ENCODE results near the gene WDR81. TPM values are rescaled to one million over a fixed set of nuclear protein-coding genes. Genes with fewer than 3 reads are reported as not detected.
A peak's percentile ranks its signal among the peaks of the same experiment; 100 is the strongest.
"Not testable (repeated sequence)": the region's sequence is repeated elsewhere in the genome, so short reads cannot be mapped to it uniquely, and the experiment has no call there.

WDR81 gene
- total RNA-seq, 4 donors from 2014 or later: 12.5 to 33.8 (median 21.1) TPM

- no peaks in the 10 kb centered on the region for H3K36me3 ChIP-seq
- TF ChIP-seq POLR2A (IDR thresholded peaks at IDR 0.05) (peak in 2 of 4 donors; percentile 25 to 29), CTCF (IDR thresholded peaks at IDR 0.05) (no peak)
- peak overlapping the region in 2 of 4 donors; percentile 40 to 61 for H3K4me3 ChIP-seq
- H3K27me3 ChIP-seq: no peaks in the 10 kb centered on the region
- H3K27ac ChIP-seq: peak overlapping the region; percentile 78 to 89 (median 86)
- no peaks in the 10 kb centered on the region for H3K9me3 ChIP-seq
- intact Hi-C loops (cut with DNase I): no loop called here
- 0 to 5% methylated on average over 3 to 6 of the region's 11 CpGs for WGBS, 2 donors
- H3K4me1 ChIP-seq: peaks cover 35 to 80% (median 56%) of the 10 kb centered on the region in 3 donors
- DNase-seq: no peak
Observed at GRCh38 chr17:1764284-1764683, 39.8 kb downstream of the WDR81 start.

GRCh38 chr17:1764705-1765104 lies 40.2 kb downstream of the WDR81 start:
- intact Hi-C loops (cut with DNase I): not testable (repeated sequence)
- 72 to 84% methylated on average over 7 of the region's 7 CpGs for WGBS, 2 donors
- peaks cover 39 to 80% (median 57%) of the 10 kb centered on the region in 3 donors for H3K4me1 ChIP-seq

GRCh38 chr17:1765576-1765975 lies 41.1 kb downstream of the WDR81 start:
- Histone ChIP-seq H3K27ac (peak overlapping the region in 2 of 4 donors; percentile 84 to 88), H3K4me1 (peaks cover 44 to 80% (median 60%) of the 10 kb centered on the region in 3 donors), H3K9me3 (no peaks in the 10 kb centered on the region), H3K27me3 (no peaks in the 10 kb centered on the region), H3K36me3 (no peaks in the 10 kb centered on the region), H3K4me3 (no peak overlapping the region)
- TF ChIP-seq POLR2A (IDR thresholded peaks at IDR 0.05) (no peak), CTCF (IDR thresholded peaks at IDR 0.05) (no peak)
- DNase-seq: no peak
- whole genome bisulfite sequencing, 2 donors: 85 to 100% methylated on average over 2 to 3 of the region's 3 CpGs
- intact Hi-C loops (cut with DNase I): no loop called here

More at GRCh38 chr17:1764705-1765104, 40.2 kb downstream of the WDR81 start:
- H3K36me3 ChIP-seq, H3K9me3 ChIP-seq, H3K27me3 ChIP-seq, DNase-seq: not testable (repeated sequence)
- H3K27ac ChIP-seq: peak overlapping the region; percentile 78 to 89 (median 86)
- peak overlapping the region in 1 of 4 donors; percentile 61 for H3K4me3 ChIP-seq

GRCh38 chr17:1766382-1767135 lies 42.1 kb downstream of the WDR81 start:
- H3K4me1 ChIP-seq: peaks cover 44 to 83% (median 69%) of the 10 kb centered on the region in 3 donors
- H3K27ac ChIP-seq: peak overlapping the region; percentile 29 to 88 (median 60)
- H3K36me3 ChIP-seq: peaks cover 0 to 2% (median 0%) of the 10 kb centered on the region in 3 donors
- H3K9me3 ChIP-seq: no peaks in the 10 kb centered on the region
- no peaks in the 10 kb centered on the region for H3K27me3 ChIP-seq
- intact Hi-C loops (cut with DNase I): no loop called here
- H3K4me3 ChIP-seq: no peak overlapping the region
- no peak for DNase-seq
- WGBS, 2 donors: 71 to 90% methylated on average over 7 to 15 of the region's 21 CpGs
- TF ChIP-seq CTCF (IDR thresholded peaks at IDR 0.05): no peak
- TF ChIP-seq POLR2A (IDR thresholded peaks at IDR 0.05): no peak

GRCh38 chr17:1767358-1767757 lies 42.9 kb downstream of the WDR81 start:
- intact Hi-C loops (cut with DNase I): no loop called here
- H3K4me1 ChIP-seq: peaks cover 36 to 80% (median 65%) of the 10 kb centered on the region in 3 donors
- TF ChIP-seq POLR2A (IDR thresholded peaks at IDR 0.05): no peak
- no peak for TF ChIP-seq CTCF (IDR thresholded peaks at IDR 0.05)
- H3K27me3 ChIP-seq: no peaks in the 10 kb centered on the region
- H3K27ac ChIP-seq: peak overlapping the region; percentile 29 to 88 (median 60)
- H3K36me3 ChIP-seq: peaks cover 0 to 4% (median 0%) of the 10 kb centered on the region in 3 donors
- DNase-seq: no peak
- no peak overlapping the region for H3K4me3 ChIP-seq
- 85 to 96% methylated on average over 3 to 12 of the region's 12 CpGs for WGBS, 2 donors
- no peaks in the 10 kb centered on the region for H3K9me3 ChIP-seq

Data from esophagus squamous epithelium (tissue), 5 donors.